Colon (tissue), 2 donors: Measurements from ENCODE around the gene ZNF77.
"Not testable (repeated sequence)": the region's sequence is repeated elsewhere in the genome, so short reads cannot be mapped to it uniquely, and the experiment has no call there.

ENCODE experiments used
- FAIRE-seq: peaks from 2 replicates; lab custom pipeline; 2012; peaks lifted over from hg19 to GRCh38; lab: Jason Lieb, UNC
- donor health status: control.
- donor health status: control.

ZNF77 gene

GRCh38 chr19:2944775-2945574, at the start of gene ZNF77:
TSS of gene ZNF77 (minus strand) at chr19:2944971. CDS start at chr19:2944840, 131 bp downstream.
- peak; percentile 66 for FAIRE-seq

- FAIRE-seq, result no peak
Measured at GRCh38 chr19:2993579-2993978, 48.8 kb upstream of the ZNF77 start.

GRCh38 chr19:2992958-2993357, 48.2 kb upstream of the ZNF77 start:
- FAIRE-seq, result no peak

- not testable (repeated sequence) for FAIRE-seq
Measured at GRCh38 chr19:2992333-2992732, 47.6 kb upstream of the ZNF77 start.

GRCh38 chr19:2989236-2989946, 44.6 kb upstream of the ZNF77 start:
- no peak for FAIRE-seq

- no peak for FAIRE-seq
Measured at GRCh38 chr19:2988568-2988967, 43.8 kb upstream of the ZNF77 start.

GRCh38 chr19:2987797-2988196, 43.0 kb upstream of the ZNF77 start:
- FAIRE-seq, result no peak

- no peak for FAIRE-seq
Measured at GRCh38 chr19:2986951-2987524, 42.3 kb upstream of the ZNF77 start.

GRCh38 chr19:2984215-2984528, 39.4 kb upstream of the ZNF77 start:
- FAIRE-seq, result no peak

GRCh38 chr19:2983351-2984214, 38.8 kb upstream of the ZNF77 start:
- no peak for FAIRE-seq

- FAIRE-seq, result no peak
Measured at GRCh38 chr19:2982983-2983350, 38.2 kb upstream of the ZNF77 start.

- no peak for FAIRE-seq
Measured at GRCh38 chr19:2982561-2982960, 37.8 kb upstream of the ZNF77 start.

GRCh38 chr19:2981898-2982297, 37.1 kb upstream of the ZNF77 start:
- FAIRE-seq, result no peak

GRCh38 chr19:2978772-2979171, 34.0 kb upstream of the ZNF77 start:
- FAIRE-seq, result no peak

- no peak for FAIRE-seq
Measured at GRCh38 chr19:2978166-2978767, 33.5 kb upstream of the ZNF77 start.

GRCh38 chr19:2977746-2978138, 33.0 kb upstream of the ZNF77 start:
- FAIRE-seq, result no peak

GRCh38 chr19:2977001-2977745, 32.4 kb upstream of the ZNF77 start, which contains the start of gene TLE6:
TSS of gene TLE6 (plus strand) at chr19:2977564. CDS start at chr19:2978234, 670 bp downstream.
- FAIRE-seq, result no peak

GRCh38 chr19:2976609-2977000, 31.8 kb upstream of the ZNF77 start:
- no peak for FAIRE-seq

- FAIRE-seq, result no peak
Measured at GRCh38 chr19:2974342-2975041, 29.7 kb upstream of the ZNF77 start.

- FAIRE-seq, result no peak
Measured at GRCh38 chr19:2973229-2973628, 28.5 kb upstream of the ZNF77 start.
